H9 (cell line): ENCODE measurements around the gene SSTR4. TPM values are rescaled to one million over a fixed set of nuclear protein-coding genes. Genes with fewer than 3 reads are reported as not detected.

ENCODE experiments used
- DNase-seq: peaks from one replicate; pipeline ENCODE4 v3.0.0-alpha.2; 2017
- H2AFZ ChIP-seq: one replicate; pipeline ENCODE4 v1.6.1; 2013; ENCODE audit warnings: mild to moderate bottlenecking, low read length, control low read depth, moderate library complexity
- H2AK5ac ChIP-seq: 2 replicates; pipeline ENCODE4 v1.6.1; 2013; ENCODE audit warnings: low read length, control low read depth, mixed read lengths; ENCODE audit not compliant: insufficient read length
- H2BK120ac ChIP-seq: one replicate; pipeline ENCODE4 v1.6.1; 2013; ENCODE audit warnings: low read depth, mild to moderate bottlenecking, low read length, control low read depth, inconsistent platforms; ENCODE audit not compliant: poor library complexity, severe bottlenecking
- H2BK12ac ChIP-seq: 2 replicates; pipeline ENCODE4 v1.6.1; 2013; ENCODE audit warnings: low read length, control low read depth, mixed read lengths, low read depth; ENCODE audit not compliant: insufficient read length
- H2BK15ac ChIP-seq: 2 replicates; pipeline ENCODE4 v1.6.1; 2013; ENCODE audit warnings: low read depth, low read length, control low read depth
- H2BK20ac ChIP-seq: one replicate; pipeline ENCODE4 v1.6.1; 2013; ENCODE audit warnings: low read depth, mild to moderate bottlenecking, low read length, control low read depth, inconsistent platforms; ENCODE audit not compliant: poor library complexity, severe bottlenecking
- H2BK5ac ChIP-seq: 2 replicates; pipeline ENCODE4 v1.6.1; 2013; ENCODE audit warnings: low read length, control low read depth, mixed read lengths; ENCODE audit not compliant: insufficient read length
- H3K14ac ChIP-seq: 2 replicates; pipeline ENCODE4 v1.6.1; 2013; ENCODE audit warnings: low read length, control low read depth; ENCODE audit not compliant: insufficient read depth
- H3K18ac ChIP-seq: 2 replicates; pipeline ENCODE4 v1.6.1; 2013; ENCODE audit warnings: low read depth, mild to moderate bottlenecking, mixed read lengths, low read length, control low read depth; ENCODE audit not compliant: insufficient read length
- H3K23ac ChIP-seq: 2 replicates; pipeline ENCODE4 v1.6.1; 2013; ENCODE audit warnings: low read length, control low read depth, mixed read lengths, low read depth; ENCODE audit not compliant: insufficient read length
- H3K23me2 ChIP-seq: 2 replicates; pipeline ENCODE4 v1.6.1; 2013; ENCODE audit warnings: low read depth, mild to moderate bottlenecking, mixed read lengths, low read length, control low read depth; ENCODE audit not compliant: insufficient read length, poor library complexity, severe bottlenecking
- H3K27ac ChIP-seq: 2 replicates; pipeline ENCODE4 v1.5.1; 2013; ENCODE audit warnings: low read length, control low read depth, mixed read lengths, low read depth; ENCODE audit not compliant: insufficient read length
- H3K27me3 ChIP-seq: 2 replicates; pipeline ENCODE4 v1.6.1; 2013; ENCODE audit warnings: low read length, control low read depth, inconsistent platforms; ENCODE audit not compliant: insufficient read depth
- H3K4ac ChIP-seq: 2 replicates; pipeline ENCODE4 v1.6.1; 2013; ENCODE audit warnings: low read depth, mild to moderate bottlenecking, control low read depth, inconsistent platforms, low read length, moderate library complexity
- H3K4me1 ChIP-seq: 2 replicates; pipeline ENCODE4 v1.6.1; 2013; ENCODE audit warnings: low read length, control low read depth, inconsistent platforms; ENCODE audit not compliant: insufficient read depth
- H3K4me2 ChIP-seq: 2 replicates; pipeline ENCODE4 v1.6.1; 2013; ENCODE audit warnings: low read length, control low read depth, mixed read lengths; ENCODE audit not compliant: insufficient read length, insufficient read depth
- H3K56ac ChIP-seq: 2 replicates; pipeline ENCODE4 v1.6.1; 2013; ENCODE audit warnings: low read depth, mild to moderate bottlenecking, mixed read lengths, low read length, control low read depth; ENCODE audit not compliant: insufficient read length
- H3K79me1 ChIP-seq: 2 replicates; pipeline ENCODE4 v1.6.1; 2013; ENCODE audit warnings: low read depth, mild to moderate bottlenecking, moderate library complexity, low read length, control low read depth, inconsistent platforms; ENCODE audit not compliant: insufficient read depth, poor library complexity, severe bottlenecking
- H3K79me2 ChIP-seq: 2 replicates; pipeline ENCODE4 v1.6.1; 2013; ENCODE audit warnings: low read length, control low read depth, inconsistent platforms; ENCODE audit not compliant: insufficient read depth
- H3K9ac ChIP-seq: 2 replicates; pipeline ENCODE4 v1.6.1; 2013; ENCODE audit warnings: low read length, control low read depth, mixed read lengths; ENCODE audit not compliant: insufficient read length; ENCODE audit errors: extremely low read depth
- H3K9me3 ChIP-seq: one replicate; pipeline ENCODE4 v1.6.1; 2013; ENCODE audit warnings: low read depth, low read length, inconsistent platforms; ENCODE audit not compliant: control insufficient read depth
- H3T11ph ChIP-seq: one replicate; pipeline ENCODE4 v1.6.1; 2013; ENCODE audit warnings: mild to moderate bottlenecking, low read length, control low read depth, inconsistent platforms
- H4K20me1 ChIP-seq: one replicate; pipeline ENCODE4 v1.6.1; 2013; ENCODE audit not compliant: control insufficient read depth, insufficient read length, insufficient read depth
- H4K5ac ChIP-seq: 2 replicates; pipeline ENCODE4 v1.6.1; 2013; ENCODE audit warnings: low read depth, mild to moderate bottlenecking, mixed read lengths, low read length, control low read depth; ENCODE audit not compliant: insufficient read length
- H4K8ac ChIP-seq: replicated peaks from 2 replicates; pipeline ENCODE4 v1.6.1; 2013; ENCODE audit warnings: low read length, control low read depth, mixed read lengths, low read depth; ENCODE audit not compliant: insufficient read length
- H4K91ac ChIP-seq: 2 replicates; pipeline ENCODE4 v1.6.1; 2013; ENCODE audit warnings: low read depth, mild to moderate bottlenecking, moderate library complexity, mixed read lengths, low read length, control low read depth; ENCODE audit not compliant: insufficient read length
- H3K27ac Mint-ChIP-seq, 3 experiments: 2 replicates in 2 of 3; 3 replicates in 1 of 3; pipeline ENCODE4 v1.8.0; 2020 to 2021; ENCODE audit warnings: mixed read lengths in 3 of 3, mild to moderate bottlenecking in 1 of 3, moderate library complexity in 1 of 3
- H3K27me3 Mint-ChIP-seq: 2 replicates; pipeline ENCODE4 v1.8.0; 2021; ENCODE audit warnings: low read depth, mild to moderate bottlenecking, moderate library complexity, mixed read lengths
- H3K36me3 Mint-ChIP-seq, 3 experiments: 2 replicates in 2 of 3; 3 replicates in 1 of 3; pipeline ENCODE4 v1.8.0; 2020 to 2021; ENCODE audit warnings: low read depth in 3 of 3, mixed read lengths in 3 of 3; ENCODE audit not compliant: insufficient read depth in 1 of 3
- H3K4me1 Mint-ChIP-seq, 2 experiments: 2 replicates each; pipeline ENCODE4 v1.8.0; 2020; ENCODE audit warnings: mixed read lengths in 2 of 2
- H3K4me3 Mint-ChIP-seq, 2 experiments: 2 replicates in 1 of 2; 3 replicates in 1 of 2; pipeline ENCODE4 v1.8.0; 2020 to 2021; ENCODE audit warnings: mild to moderate bottlenecking in 2 of 2, mixed read lengths in 2 of 2, moderate library complexity in 1 of 2
- H3K9me3 Mint-ChIP-seq, 2 experiments: 2 replicates in 1 of 2; 3 replicates in 1 of 2; pipeline ENCODE4 v1.8.0; 2020; ENCODE audit warnings: mild to moderate bottlenecking in 2 of 2, mixed read lengths in 2 of 2, moderate library complexity in 1 of 2
- CTCF ChIP-seq: fragments of 200-600 bp; sonication (generic); conservative IDR thresholded peaks from 3 replicates; pipeline ENCODE4 v1.8.0; 2021; ENCODE audit warnings: antibody characterized with exemption, mild to moderate bottlenecking
- WGBS: extraction: QIAGEN DNeasy Blood & Tissue Kit; methylation state at CpG from one replicate; pipeline ENCODE4 v1.1.7; 2013; ENCODE audit warnings: missing lambda C conversion rate, low lambda C conversion rate, mixed read lengths; ENCODE audit not compliant: insufficient read length; ENCODE audit errors: extremely low coverage; 5-methylcytosine and 5-hydroxymethylcytosine counted together
- total RNA-seq: library from RNA; stranded (reverse); gene quantifications from 2 replicates; pipeline ENCODE4 v1.2.1, GENCODE V29; 2021

SSTR4 gene
- total RNA-seq, 1 experiment from 2014 or later = not detected

GRCh38 chr20:23009636-23010035, 25.5 kb upstream of the SSTR4 start:
- no peak overlapping the region for H3K23ac ChIP-seq
- H3K27me3 ChIP-seq = no peaks in the 10 kb centered on the region
- no peak for TF ChIP-seq CTCF
- no peak overlapping the region for H3K27ac ChIP-seq
- no peak for DNase-seq
- H3K18ac ChIP-seq = no peak overlapping the region
- no peak overlapping the region for H3K4me2 ChIP-seq
- peaks cover 5% of the 10 kb centered on the region; the same call in 1 of the 2 replicates for H3K4me1 ChIP-seq
- H3K9ac ChIP-seq = no peak overlapping the region
- no peak overlapping the region for H2AK5ac ChIP-seq
- H2BK5ac ChIP-seq = no peak overlapping the region
- no peak overlapping the region for H2BK15ac ChIP-seq
- no peak overlapping the region for H3K14ac ChIP-seq
- no CpG with 5 or more reads among the region's 3 CpGs for WGBS
- H4K91ac ChIP-seq = no peak overlapping the region
- H3K4ac ChIP-seq = no peak overlapping the region
- H3K4me3 Mint-ChIP-seq = no peak overlapping the region
- H3K36me3 Mint-ChIP-seq = no peaks in the 10 kb centered on the region
- H2AFZ ChIP-seq = no peak overlapping the region
- no peaks in the 10 kb centered on the region for H3K9me3 Mint-ChIP-seq
- H3K4me1 Mint-ChIP-seq = peaks cover 7 to 10% of the 10 kb centered on the region in 2 experiments
- no peak overlapping the region for H2BK20ac ChIP-seq
- no peak overlapping the region for H2BK12ac ChIP-seq
- H3K79me2 ChIP-seq = no peaks in the 10 kb centered on the region
- H3K27ac Mint-ChIP-seq = no peak overlapping the region
- no peak overlapping the region for H4K8ac ChIP-seq
- H3K79me1 ChIP-seq = no peaks in the 10 kb centered on the region
- H3K56ac ChIP-seq = no peak overlapping the region
- H2BK120ac ChIP-seq = no peak overlapping the region
- H4K20me1 ChIP-seq = no peaks in the 10 kb centered on the region
- H4K5ac ChIP-seq = no peak overlapping the region
- H3T11ph ChIP-seq = no peak overlapping the region
- no peaks in the 10 kb centered on the region for H3K9me3 ChIP-seq
- no peaks in the 10 kb centered on the region for H3K23me2 ChIP-seq
- no peaks in the 10 kb centered on the region for H3K27me3 Mint-ChIP-seq
